HEK293 (cell line): ENCODE measurements around the gene PIK3R3.

ENCODE experiments used
- PRDM1 ChIP-seq: fragments of 450-650 bp; formaldehyde crosslinking; IDR thresholded peaks from 2 replicates; pipeline ENCODE4; 2016; ENCODE audit warnings: missing biosample characterization, missing genetic modification characterization
- TCF7L2 ChIP-seq: IDR thresholded peaks from 2 replicates; pipeline ENCODE4 v1.6.1; 2011; ENCODE audit warnings: low read depth, mild to moderate bottlenecking, inconsistent platforms, low read length, moderate library complexity, borderline replicate concordance
- ZEB2 ChIP-seq: fragments of 450-650 bp; formaldehyde crosslinking; IDR thresholded peaks from 2 replicates; pipeline ENCODE4 v1.5.1; 2016; ENCODE audit warnings: missing biosample characterization, missing genetic modification characterization
- ZNF121 ChIP-seq: fragments of 450-650 bp; formaldehyde crosslinking; IDR thresholded peaks from 2 replicates; pipeline ENCODE4 v1.5.1; 2016; ENCODE audit warnings: missing biosample characterization, missing genetic modification characterization
- ZNF266 ChIP-seq: fragments of 450-650 bp; formaldehyde crosslinking; IDR thresholded peaks from 2 replicates; pipeline ENCODE4 v1.5.1; 2016; ENCODE audit warnings: missing biosample characterization, missing genetic modification characterization, low read depth
- ZNF274 ChIP-seq, 2 experiments: fragments of 200-500 bp in 1 of 2; fragments of 450-650 bp in 1 of 2; sonication (Bioruptor generic) in 1 of 2; formaldehyde crosslinking in 1 of 2; IDR thresholded peaks; 2 replicates each; pipeline versions ENCODE4 v1.5.1 to v1.6.1; 2014 to 2016; ENCODE audit warnings: borderline replicate concordance in 1 of 2, inconsistent platforms in 1 of 2, low read length in 1 of 2, missing biosample characterization in 1 of 2, missing genetic modification characterization in 1 of 2
- ZNF510 ChIP-seq: fragments of 450-650 bp; formaldehyde crosslinking; IDR thresholded peaks from 2 replicates; pipeline ENCODE4 v1.5.1; 2018; ENCODE audit warnings: mild to moderate bottlenecking, missing genetic modification characterization, missing biosample characterization; ENCODE audit not compliant: insufficient replicate concordance
- TF ChIP-seq, protein P1 (sequence below): fragments of 450-650 bp; formaldehyde crosslinking; IDR thresholded peaks from 2 replicates; pipeline ENCODE4 v1.5.1; 2016; ENCODE audit warnings: missing biosample characterization, missing genetic modification characterization
- TF ChIP-seq, protein P2 (sequence below): fragments of 450-650 bp; IDR thresholded peaks from 2 replicates; pipeline ENCODE4 v1.5.1; 2018; ENCODE audit warnings: missing biosample characterization, missing genetic modification characterization
- TF ChIP-seq, protein P3 (sequence below): fragments of 450-650 bp; formaldehyde crosslinking; IDR thresholded peaks from 2 replicates; pipeline ENCODE4 v1.5.1; 2016; ENCODE audit warnings: missing biosample characterization, missing genetic modification characterization
- TF ChIP-seq, protein P4 (sequence below): fragments of 450-650 bp; formaldehyde crosslinking; IDR thresholded peaks from 2 replicates; pipeline ENCODE4 v1.5.1; 2016; ENCODE audit warnings: missing biosample characterization, missing genetic modification characterization
- TF ChIP-seq, protein P5 (sequence below): fragments of 450-650 bp; formaldehyde crosslinking; IDR thresholded peaks from 2 replicates; pipeline ENCODE4 v1.5.1; 2016; ENCODE audit warnings: missing biosample characterization, missing genetic modification characterization, borderline replicate concordance
- TF ChIP-seq, protein P6 (sequence below): fragments of 450-650 bp; formaldehyde crosslinking; IDR thresholded peaks from 2 replicates; pipeline ENCODE4 v1.5.1; 2016; ENCODE audit warnings: missing biosample characterization, missing genetic modification characterization

DNA sequence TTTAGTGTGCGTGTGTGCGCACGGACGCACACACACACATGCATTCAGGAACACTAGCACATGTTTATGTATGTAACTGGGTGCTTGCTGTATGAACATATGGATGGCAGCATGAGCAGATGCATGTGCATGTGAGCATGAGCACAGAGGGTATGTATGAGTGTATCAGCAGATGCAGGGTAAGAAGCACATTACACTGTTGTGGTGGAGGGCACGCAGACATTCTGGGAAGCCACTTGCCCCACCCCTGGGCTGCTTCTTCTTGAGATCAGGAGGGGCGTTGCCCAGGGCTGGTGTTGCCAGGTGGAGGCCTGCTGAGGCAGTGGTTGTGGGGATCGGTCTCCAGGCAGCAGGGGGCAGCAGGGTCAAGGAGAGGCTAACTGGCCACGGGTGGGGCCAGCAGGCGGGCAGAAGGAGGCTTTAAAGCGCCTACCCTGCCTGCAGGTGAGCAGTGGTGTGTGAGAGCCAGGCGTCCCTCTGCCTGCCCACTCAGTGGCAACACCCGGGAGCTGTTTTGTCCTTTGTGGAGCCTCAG, 47.7 kb upstream of the PIK3R3 start:
- TF ChIP-seq TCF7L2, result no peak
- TF ChIP-seq ZNF121 (tag by site-specific recombination), result no peak
- no peak for TF ChIP-seq PRDM1 (tag by site-specific recombination)
- TF ChIP-seq ZNF274 (IDR thresholded peaks at IDR 0.05; ENCODE audit: low read length), result no peak
- no peak for TF ChIP-seq ZNF274 (tag by site-specific recombination; IDR thresholded peaks at IDR 0.05; ENCODE audit: borderline replicate concordance)
- TF ChIP-seq, protein P1, sequence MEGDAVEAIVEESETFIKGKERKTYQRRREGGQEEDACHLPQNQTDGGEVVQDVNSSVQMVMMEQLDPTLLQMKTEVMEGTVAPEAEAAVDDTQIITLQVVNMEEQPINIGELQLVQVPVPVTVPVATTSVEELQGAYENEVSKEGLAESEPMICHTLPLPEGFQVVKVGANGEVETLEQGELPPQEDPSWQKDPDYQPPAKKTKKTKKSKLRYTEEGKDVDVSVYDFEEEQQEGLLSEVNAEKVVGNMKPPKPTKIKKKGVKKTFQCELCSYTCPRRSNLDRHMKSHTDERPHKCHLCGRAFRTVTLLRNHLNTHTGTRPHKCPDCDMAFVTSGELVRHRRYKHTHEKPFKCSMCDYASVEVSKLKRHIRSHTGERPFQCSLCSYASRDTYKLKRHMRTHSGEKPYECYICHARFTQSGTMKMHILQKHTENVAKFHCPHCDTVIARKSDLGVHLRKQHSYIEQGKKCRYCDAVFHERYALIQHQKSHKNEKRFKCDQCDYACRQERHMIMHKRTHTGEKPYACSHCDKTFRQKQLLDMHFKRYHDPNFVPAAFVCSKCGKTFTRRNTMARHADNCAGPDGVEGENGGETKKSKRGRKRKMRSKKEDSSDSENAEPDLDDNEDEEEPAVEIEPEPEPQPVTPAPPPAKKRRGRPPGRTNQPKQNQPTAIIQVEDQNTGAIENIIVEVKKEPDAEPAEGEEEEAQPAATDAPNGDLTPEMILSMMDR (tag by site-specific recombination), result peak; percentile 45; the same call in 1 of the 2 replicates
- no peak for TF ChIP-seq ZNF510 (tag by site-specific recombination)
- TF ChIP-seq ZNF266 (tag by site-specific recombination), result no peak
- TF ChIP-seq, protein P2, sequence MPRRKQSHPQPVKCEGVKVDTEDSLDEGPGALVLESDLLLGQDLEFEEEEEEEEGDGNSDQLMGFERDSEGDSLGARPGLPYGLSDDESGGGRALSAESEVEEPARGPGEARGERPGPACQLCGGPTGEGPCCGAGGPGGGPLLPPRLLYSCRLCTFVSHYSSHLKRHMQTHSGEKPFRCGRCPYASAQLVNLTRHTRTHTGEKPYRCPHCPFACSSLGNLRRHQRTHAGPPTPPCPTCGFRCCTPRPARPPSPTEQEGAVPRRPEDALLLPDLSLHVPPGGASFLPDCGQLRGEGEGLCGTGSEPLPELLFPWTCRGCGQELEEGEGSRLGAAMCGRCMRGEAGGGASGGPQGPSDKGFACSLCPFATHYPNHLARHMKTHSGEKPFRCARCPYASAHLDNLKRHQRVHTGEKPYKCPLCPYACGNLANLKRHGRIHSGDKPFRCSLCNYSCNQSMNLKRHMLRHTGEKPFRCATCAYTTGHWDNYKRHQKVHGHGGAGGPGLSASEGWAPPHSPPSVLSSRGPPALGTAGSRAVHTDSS (tag by site-specific recombination), result no peak
- TF ChIP-seq, protein P3, sequence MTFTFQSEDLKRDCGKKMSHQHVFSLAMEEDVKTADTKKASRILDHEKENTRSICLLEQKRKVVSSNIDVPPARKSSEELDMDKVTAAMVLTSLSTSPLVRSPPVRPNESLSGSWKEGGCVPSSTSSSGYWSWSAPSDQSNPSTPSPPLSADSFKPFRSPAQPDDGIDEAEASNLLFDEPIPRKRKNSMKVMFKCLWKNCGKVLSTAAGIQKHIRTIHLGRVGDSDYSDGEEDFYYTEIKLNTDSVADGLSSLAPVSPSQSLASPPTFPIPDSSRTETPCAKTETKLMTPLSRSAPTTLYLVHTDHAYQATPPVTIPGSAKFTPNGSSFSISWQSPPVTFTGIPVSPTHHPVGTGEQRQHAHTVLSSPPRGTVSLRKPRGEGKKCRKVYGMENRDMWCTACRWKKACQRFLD (tag by site-specific recombination), result no peak
- TF ChIP-seq ZEB2, result no peak
- TF ChIP-seq, protein P4, sequence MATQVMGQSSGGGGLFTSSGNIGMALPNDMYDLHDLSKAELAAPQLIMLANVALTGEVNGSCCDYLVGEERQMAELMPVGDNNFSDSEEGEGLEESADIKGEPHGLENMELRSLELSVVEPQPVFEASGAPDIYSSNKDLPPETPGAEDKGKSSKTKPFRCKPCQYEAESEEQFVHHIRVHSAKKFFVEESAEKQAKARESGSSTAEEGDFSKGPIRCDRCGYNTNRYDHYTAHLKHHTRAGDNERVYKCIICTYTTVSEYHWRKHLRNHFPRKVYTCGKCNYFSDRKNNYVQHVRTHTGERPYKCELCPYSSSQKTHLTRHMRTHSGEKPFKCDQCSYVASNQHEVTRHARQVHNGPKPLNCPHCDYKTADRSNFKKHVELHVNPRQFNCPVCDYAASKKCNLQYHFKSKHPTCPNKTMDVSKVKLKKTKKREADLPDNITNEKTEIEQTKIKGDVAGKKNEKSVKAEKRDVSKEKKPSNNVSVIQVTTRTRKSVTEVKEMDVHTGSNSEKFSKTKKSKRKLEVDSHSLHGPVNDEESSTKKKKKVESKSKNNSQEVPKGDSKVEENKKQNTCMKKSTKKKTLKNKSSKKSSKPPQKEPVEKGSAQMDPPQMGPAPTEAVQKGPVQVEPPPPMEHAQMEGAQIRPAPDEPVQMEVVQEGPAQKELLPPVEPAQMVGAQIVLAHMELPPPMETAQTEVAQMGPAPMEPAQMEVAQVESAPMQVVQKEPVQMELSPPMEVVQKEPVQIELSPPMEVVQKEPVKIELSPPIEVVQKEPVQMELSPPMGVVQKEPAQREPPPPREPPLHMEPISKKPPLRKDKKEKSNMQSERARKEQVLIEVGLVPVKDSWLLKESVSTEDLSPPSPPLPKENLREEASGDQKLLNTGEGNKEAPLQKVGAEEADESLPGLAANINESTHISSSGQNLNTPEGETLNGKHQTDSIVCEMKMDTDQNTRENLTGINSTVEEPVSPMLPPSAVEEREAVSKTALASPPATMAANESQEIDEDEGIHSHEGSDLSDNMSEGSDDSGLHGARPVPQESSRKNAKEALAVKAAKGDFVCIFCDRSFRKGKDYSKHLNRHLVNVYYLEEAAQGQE (tag by site-specific recombination), result no peak
- TF ChIP-seq, protein P5, sequence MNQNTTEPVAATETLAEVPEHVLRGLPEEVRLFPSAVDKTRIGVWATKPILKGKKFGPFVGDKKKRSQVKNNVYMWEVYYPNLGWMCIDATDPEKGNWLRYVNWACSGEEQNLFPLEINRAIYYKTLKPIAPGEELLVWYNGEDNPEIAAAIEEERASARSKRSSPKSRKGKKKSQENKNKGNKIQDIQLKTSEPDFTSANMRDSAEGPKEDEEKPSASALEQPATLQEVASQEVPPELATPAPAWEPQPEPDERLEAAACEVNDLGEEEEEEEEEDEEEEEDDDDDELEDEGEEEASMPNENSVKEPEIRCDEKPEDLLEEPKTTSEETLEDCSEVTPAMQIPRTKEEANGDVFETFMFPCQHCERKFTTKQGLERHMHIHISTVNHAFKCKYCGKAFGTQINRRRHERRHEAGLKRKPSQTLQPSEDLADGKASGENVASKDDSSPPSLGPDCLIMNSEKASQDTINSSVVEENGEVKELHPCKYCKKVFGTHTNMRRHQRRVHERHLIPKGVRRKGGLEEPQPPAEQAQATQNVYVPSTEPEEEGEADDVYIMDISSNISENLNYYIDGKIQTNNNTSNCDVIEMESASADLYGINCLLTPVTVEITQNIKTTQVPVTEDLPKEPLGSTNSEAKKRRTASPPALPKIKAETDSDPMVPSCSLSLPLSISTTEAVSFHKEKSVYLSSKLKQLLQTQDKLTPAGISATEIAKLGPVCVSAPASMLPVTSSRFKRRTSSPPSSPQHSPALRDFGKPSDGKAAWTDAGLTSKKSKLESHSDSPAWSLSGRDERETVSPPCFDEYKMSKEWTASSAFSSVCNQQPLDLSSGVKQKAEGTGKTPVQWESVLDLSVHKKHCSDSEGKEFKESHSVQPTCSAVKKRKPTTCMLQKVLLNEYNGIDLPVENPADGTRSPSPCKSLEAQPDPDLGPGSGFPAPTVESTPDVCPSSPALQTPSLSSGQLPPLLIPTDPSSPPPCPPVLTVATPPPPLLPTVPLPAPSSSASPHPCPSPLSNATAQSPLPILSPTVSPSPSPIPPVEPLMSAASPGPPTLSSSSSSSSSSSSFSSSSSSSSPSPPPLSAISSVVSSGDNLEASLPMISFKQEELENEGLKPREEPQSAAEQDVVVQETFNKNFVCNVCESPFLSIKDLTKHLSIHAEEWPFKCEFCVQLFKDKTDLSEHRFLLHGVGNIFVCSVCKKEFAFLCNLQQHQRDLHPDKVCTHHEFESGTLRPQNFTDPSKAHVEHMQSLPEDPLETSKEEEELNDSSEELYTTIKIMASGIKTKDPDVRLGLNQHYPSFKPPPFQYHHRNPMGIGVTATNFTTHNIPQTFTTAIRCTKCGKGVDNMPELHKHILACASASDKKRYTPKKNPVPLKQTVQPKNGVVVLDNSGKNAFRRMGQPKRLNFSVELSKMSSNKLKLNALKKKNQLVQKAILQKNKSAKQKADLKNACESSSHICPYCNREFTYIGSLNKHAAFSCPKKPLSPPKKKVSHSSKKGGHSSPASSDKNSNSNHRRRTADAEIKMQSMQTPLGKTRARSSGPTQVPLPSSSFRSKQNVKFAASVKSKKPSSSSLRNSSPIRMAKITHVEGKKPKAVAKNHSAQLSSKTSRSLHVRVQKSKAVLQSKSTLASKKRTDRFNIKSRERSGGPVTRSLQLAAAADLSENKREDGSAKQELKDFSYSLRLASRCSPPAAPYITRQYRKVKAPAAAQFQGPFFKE (tag by site-specific recombination), result no peak
- TF ChIP-seq, protein P6, sequence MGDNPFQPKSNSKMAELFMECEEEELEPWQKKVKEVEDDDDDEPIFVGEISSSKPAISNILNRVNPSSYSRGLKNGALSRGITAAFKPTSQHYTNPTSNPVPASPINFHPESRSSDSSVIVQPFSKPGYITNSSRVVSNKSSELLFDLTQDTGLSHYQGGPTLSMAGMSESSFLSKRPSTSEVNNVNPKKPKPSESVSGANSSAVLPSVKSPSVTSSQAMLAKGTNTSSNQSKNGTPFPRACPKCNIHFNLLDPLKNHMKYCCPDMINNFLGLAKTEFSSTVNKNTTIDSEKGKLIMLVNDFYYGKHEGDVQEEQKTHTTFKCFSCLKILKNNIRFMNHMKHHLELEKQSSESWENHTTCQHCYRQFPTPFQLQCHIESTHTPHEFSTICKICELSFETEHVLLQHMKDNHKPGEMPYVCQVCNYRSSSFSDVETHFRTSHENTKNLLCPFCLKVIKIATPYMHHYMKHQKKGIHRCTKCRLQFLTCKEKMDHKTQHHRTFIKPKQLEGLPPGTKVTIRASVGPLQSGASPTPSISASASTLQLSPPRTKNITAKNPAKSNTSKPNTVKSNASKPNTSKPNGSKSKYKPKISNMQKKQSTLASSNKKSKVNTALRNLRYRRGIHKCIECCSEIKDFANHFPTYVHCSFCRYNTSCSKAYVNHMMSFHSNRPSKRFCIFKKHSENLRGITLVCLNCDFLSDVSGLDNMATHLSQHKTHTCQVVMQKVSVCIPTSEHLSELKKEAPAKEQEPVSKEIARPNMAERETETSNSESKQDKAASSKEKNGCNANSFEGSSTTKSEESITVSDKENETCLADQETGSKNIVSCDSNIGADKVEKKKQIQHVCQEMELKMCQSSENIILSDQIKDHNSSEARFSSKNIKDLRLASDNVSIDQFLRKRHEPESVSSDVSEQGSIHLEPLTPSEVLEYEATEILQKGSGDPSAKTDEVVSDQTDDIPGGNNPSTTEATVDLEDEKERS (tag by site-specific recombination), result no peak
